H1 (cell line): ENCODE measurements around the gene NDUFA8. TPM values are rescaled to one million over a fixed set of nuclear protein-coding genes. Genes with fewer than 3 reads are reported as not detected.

Experiments used
- CTCF ChIA-PET: fragments of 300-600 bp; sonication (Branson Sonifier 250); formaldehyde crosslinking; loops from one replicate; lab custom pipeline; 2021; ENCODE audit not compliant: partially characterized antibody; lab: Charles Lee
- POLR2A ChIA-PET: fragments of 300-600 bp; sonication (Branson Sonifier 250); formaldehyde crosslinking; loops from one replicate; lab custom pipeline; 2021; ENCODE audit warnings: inconsistent platforms; ENCODE audit not compliant: partially characterized antibody; lab: Charles Lee
- DNase-seq, 2 experiments: peaks; one replicate each; pipeline versions ENCODE4 v3.0.0 to v3.0.0-alpha.2; 2010 to 2022; ENCODE audit warnings: low spot score in 2 of 2, low read depth in 1 of 2, mixed read lengths in 1 of 2
- FAIRE-seq: peaks from 2 replicates; lab custom pipeline; 2011; peaks lifted over from hg19 to GRCh38; lab: Jason Lieb, UNC
- H2AFZ ChIP-seq: 2 replicates; pipeline ENCODE4 v1.8.1; 2012; ENCODE audit warnings: low read length, inconsistent platforms
- H2AK5ac ChIP-seq: 2 replicates; pipeline ENCODE4 v1.6.1; 2013; ENCODE audit warnings: low read depth, low read length
- H2BK120ac ChIP-seq: replicated peaks from 2 replicates; pipeline ENCODE3; 2013; ENCODE audit warnings: low read depth, low read length, inconsistent platforms
- H2BK12ac ChIP-seq: 2 replicates; pipeline ENCODE4 v1.6.1; 2013; ENCODE audit warnings: low read depth, low read length
- H2BK15ac ChIP-seq: 2 replicates; pipeline ENCODE4 v1.6.1; 2013; ENCODE audit warnings: low read length
- H2BK20ac ChIP-seq: 2 replicates; pipeline ENCODE4 v1.6.1; 2013; ENCODE audit warnings: low read length
- H2BK5ac ChIP-seq: 2 replicates; pipeline ENCODE4 v1.6.1; 2013; ENCODE audit warnings: low read depth, low read length
- H3K14ac ChIP-seq: 2 replicates; pipeline ENCODE4 v1.6.1; 2013; ENCODE audit warnings: inconsistent platforms; ENCODE audit not compliant: insufficient read length
- H3K18ac ChIP-seq: 2 replicates; pipeline ENCODE4 v1.6.1; 2013; ENCODE audit warnings: low read length; ENCODE audit errors: extremely low read depth
- H3K23ac ChIP-seq: 2 replicates; pipeline ENCODE4 v1.6.1; 2013; ENCODE audit warnings: inconsistent platforms; ENCODE audit not compliant: insufficient read length
- H3K23me2 ChIP-seq: 2 replicates; pipeline ENCODE4 v1.6.1; 2013; ENCODE audit warnings: low read depth, low read length
- H3K27ac ChIP-seq: 2 replicates; pipeline ENCODE4 v1.6.1; 2011; ENCODE audit warnings: low read depth, low read length, inconsistent platforms
- H3K27me3 ChIP-seq, 4 experiments: replicated peaks in 1 of 4; 1 replicate in 1 of 4; 2 replicates in 3 of 4; pipeline versions ENCODE4 v1.6.1 to v1.8.1; 2011 to 2013; ENCODE audit warnings: low read length in 3 of 4, mild to moderate bottlenecking in 3 of 4, inconsistent platforms in 2 of 4, mixed read lengths in 2 of 4, moderate library complexity in 1 of 4; ENCODE audit not compliant: control insufficient read depth in 3 of 4, insufficient read depth in 3 of 4; ENCODE audit errors: extremely low read depth in 1 of 4
- H3K36me3 ChIP-seq, 4 experiments: 2 replicates each; pipeline versions ENCODE4 v1.6.1 to v1.8.1; 2011 to 2013; ENCODE audit warnings: mild to moderate bottlenecking in 4 of 4, low read length in 3 of 4, moderate library complexity in 2 of 4, control low read depth in 1 of 4, inconsistent platforms in 1 of 4; ENCODE audit not compliant: insufficient read depth in 4 of 4, control insufficient read depth in 2 of 4
- H3K4ac ChIP-seq: replicated peaks from 2 replicates; pipeline ENCODE3; 2013; ENCODE audit warnings: low read length, low read depth, mixed read lengths, inconsistent platforms; ENCODE audit not compliant: insufficient read length
- H3K4me1 ChIP-seq, 4 experiments: replicated peaks in 1 of 4; 1 replicate in 1 of 4; 2 replicates in 3 of 4; pipeline versions ENCODE4 v1.6.1 to v1.8.1; 2011 to 2013; ENCODE audit warnings: low read length in 3 of 4, inconsistent platforms in 2 of 4, mixed read lengths in 1 of 4; ENCODE audit not compliant: insufficient read depth in 4 of 4, control insufficient read depth in 3 of 4
- H3K4me2 ChIP-seq, 2 experiments: 2 replicates each; pipeline versions ENCODE4 v1.6.1 to v1.8.1; 2011 to 2013; ENCODE audit warnings: low read depth in 2 of 2, low read length in 2 of 2, control low read depth in 1 of 2, inconsistent platforms in 1 of 2, mild to moderate bottlenecking in 1 of 2; ENCODE audit not compliant: insufficient read depth in 1 of 2
- H3K4me3 ChIP-seq, 4 experiments: fragments of 200-600, 300-600 bp in 1 of 4; sonication (generic), shearing (Covaris generic), sonication (Bioruptor Twin) in 1 of 4; 2 replicates each; pipeline versions ENCODE4 v1.5.1 to v1.8.1; 2011 to 2016; ENCODE audit warnings: low read length in 4 of 4, low read depth in 3 of 4, control low read depth in 2 of 4, inconsistent platforms in 2 of 4, mild to moderate bottlenecking in 2 of 4, mixed read lengths in 1 of 4, moderate library complexity in 1 of 4; ENCODE audit not compliant: insufficient read depth in 2 of 4; ENCODE audit errors: extremely low read depth in 1 of 4
- H3K56ac ChIP-seq: replicated peaks from 2 replicates; pipeline ENCODE3; 2013; ENCODE audit warnings: low read depth, mild to moderate bottlenecking, mixed read lengths, low read length, inconsistent platforms; ENCODE audit not compliant: insufficient read length
- H3K79me1 ChIP-seq: 2 replicates; pipeline ENCODE4 v1.6.1; 2013; ENCODE audit warnings: low read depth, low read length, control low read depth
- H3K79me2 ChIP-seq, 2 experiments: 2 replicates each; pipeline versions ENCODE4 v1.6.1 to v1.8.1; 2012 to 2013; ENCODE audit warnings: low read length in 2 of 2, mild to moderate bottlenecking in 2 of 2, inconsistent platforms in 1 of 2; ENCODE audit not compliant: insufficient read depth in 2 of 2, control insufficient read depth in 1 of 2
- H3K9ac ChIP-seq, 4 experiments: replicated peaks in 1 of 4; 1 replicate in 1 of 4; 2 replicates in 3 of 4; pipeline versions ENCODE4 v1.6.1 to v1.8.1; 2011 to 2013; ENCODE audit warnings: low read depth in 3 of 4, low read length in 3 of 4, control low read depth in 2 of 4, mild to moderate bottlenecking in 2 of 4, moderate library complexity in 2 of 4, inconsistent platforms in 1 of 4; ENCODE audit errors: extremely low read depth in 1 of 4
- H3K9me3 ChIP-seq, 2 experiments: 2 replicates each; pipeline versions ENCODE4 v1.6.1 to v1.8.1; 2012 to 2013; ENCODE audit warnings: mild to moderate bottlenecking in 2 of 2, moderate library complexity in 2 of 2, control low read depth in 1 of 2, inconsistent platforms in 1 of 2, low read depth in 1 of 2, low read length in 1 of 2, mixed read lengths in 1 of 2; ENCODE audit not compliant: insufficient read depth in 2 of 2
- H4K20me1 ChIP-seq, 2 experiments: replicated peaks in 1 of 2; 2 replicates each; pipeline versions ENCODE3 to v1.8.1; 2011 to 2013; ENCODE audit warnings: inconsistent platforms in 2 of 2, low read length in 2 of 2, mild to moderate bottlenecking in 1 of 2; ENCODE audit not compliant: insufficient read depth in 2 of 2, control insufficient read depth in 1 of 2
- H4K5ac ChIP-seq: 2 replicates; pipeline ENCODE4 v1.6.1; 2013; ENCODE audit warnings: low read length, low read depth, mixed read lengths, inconsistent platforms; ENCODE audit not compliant: insufficient read length
- H4K8ac ChIP-seq: 2 replicates; pipeline ENCODE4 v1.8.0; 2013; ENCODE audit warnings: mild to moderate bottlenecking, moderate library complexity, low read length, inconsistent platforms; ENCODE audit not compliant: insufficient read depth; ENCODE audit errors: extremely low read depth
- H4K91ac ChIP-seq: replicated peaks from 2 replicates; pipeline ENCODE3; 2013; ENCODE audit warnings: low read length, mixed read lengths, inconsistent platforms; ENCODE audit not compliant: insufficient read length
- CBX5 ChIP-seq: fragments of 300-800, 300-1000 bp; sonication (generic); IDR thresholded peaks from 2 replicates; pipeline ENCODE4 v1.7.1; 2016; ENCODE audit warnings: antibody characterized with exemption, low read length, low read depth
- GABPA ChIP-seq: IDR thresholded peaks from 2 replicates; pipeline ENCODE4 v1.6.1; 2011; ENCODE audit warnings: mild to moderate bottlenecking, low read length, moderate library complexity, borderline replicate concordance; ENCODE audit not compliant: insufficient read depth
- HDAC2 ChIP-seq, 2 experiments: fragments of 300-600 bp in 1 of 2; sonication (generic) in 1 of 2; IDR thresholded peaks; 2 replicates each; pipeline ENCODE4 v1.6.1; 2011 to 2012; ENCODE audit warnings: low read depth in 2 of 2, low read length in 2 of 2, mild to moderate bottlenecking in 2 of 2, moderate library complexity in 2 of 2, borderline replicate concordance in 1 of 2, inconsistent platforms in 1 of 2
- HDAC6 ChIP-seq: IDR thresholded peaks from one replicate; pipeline ENCODE4 v1.7.1; 2012; ENCODE audit warnings: low read depth, mild to moderate bottlenecking, inconsistent platforms, low read length, moderate library complexity
- JUN ChIP-seq: IDR thresholded peaks from 2 replicates; pipeline ENCODE4 v1.6.1; 2011; ENCODE audit warnings: low read depth, mild to moderate bottlenecking, improper control_type of control experiment, low read length
- JUND ChIP-seq: IDR thresholded peaks from 2 replicates; pipeline ENCODE4 v1.6.1; 2011; ENCODE audit warnings: mild to moderate bottlenecking, improper control_type of control experiment, low read length
- KDM4A ChIP-seq: IDR thresholded peaks from one replicate; pipeline ENCODE4 v1.7.1; 2012; ENCODE audit warnings: low read depth, mild to moderate bottlenecking, moderate library complexity, low read length, inconsistent platforms; ENCODE audit not compliant: severe bottlenecking
- PHF8 ChIP-seq: fragments of 200-600 bp; sonication (generic); conservative IDR thresholded peaks from 2 replicates; pipeline ENCODE4 v1.7.1; 2012; ENCODE audit warnings: low read depth, mild to moderate bottlenecking, inconsistent platforms, low read length, moderate library complexity
- POLR2AphosphoS5 ChIP-seq: IDR thresholded peaks from 2 replicates; pipeline ENCODE4 v1.6.1; 2011; ENCODE audit warnings: low read depth, low read length
- RBBP5 ChIP-seq: IDR thresholded peaks from 2 replicates; pipeline ENCODE4 v1.7.1; 2012; ENCODE audit warnings: low read depth, mild to moderate bottlenecking, inconsistent platforms, low read length, moderate library complexity, borderline replicate concordance
- SAP30 ChIP-seq: fragments of 300-600 bp; sonication (generic); IDR thresholded peaks from 2 replicates; pipeline ENCODE4 v1.7.1; 2012; ENCODE audit warnings: low read length, moderate library complexity, mild to moderate bottlenecking, inconsistent platforms; ENCODE audit not compliant: insufficient read depth, insufficient replicate concordance
- SRF ChIP-seq: IDR thresholded peaks from 2 replicates; pipeline ENCODE4 v1.6.1; 2011; ENCODE audit warnings: mild to moderate bottlenecking, low read depth, low read length, moderate library complexity
- TBP ChIP-seq: IDR thresholded peaks from 2 replicates; pipeline ENCODE4 v1.6.1; 2011; ENCODE audit warnings: low read depth, low read length, improper control_type of control experiment
- ZNF274 ChIP-seq: IDR thresholded peaks from 2 replicates; pipeline ENCODE4 v1.7.0; 2012; ENCODE audit warnings: low read length, borderline replicate concordance; ENCODE audit errors: extremely low read depth
- WGBS, 2 experiments: shearing (Covaris generic) in 1 of 2; methylation state at CpG; one replicate each; pipeline versions ENCODE4 v1.1.6 to v1.1.7; 2013 to 2015; ENCODE audit warnings: low lambda C conversion rate in 2 of 2, mixed read lengths in 2 of 2, inconsistent platforms in 1 of 2, low coverage in 1 of 2, missing lambda C conversion rate in 1 of 2; ENCODE audit not compliant: insufficient replicate concordance in 2 of 2, insufficient coverage in 1 of 2, insufficient read length in 1 of 2; ENCODE audit errors: extremely low coverage in 1 of 2, missing lambda C conversion rate in 1 of 2; 5-methylcytosine and 5-hydroxymethylcytosine counted together
- polyA plus RNA-seq, 7 experiments: library from polyadenylated mRNA; depleted of rRNA in 3 of 7; stranded (reverse) in 5 of 7; unstranded in 2 of 7; fragments of >200 nt in 5 of 7; fragments of 200-250 nt in 2 of 7; gene quantifications; 1 replicate in 5 of 7; 2 replicates in 1 of 7; 4 replicates in 1 of 7; pipeline versions ENCODE4 v1.2.1 to v1.2.3, GENCODE V29; 2011 to 2013; ENCODE audit warnings: missing spikeins in 2 of 7, mixed read lengths in 2 of 7
- total RNA-seq: library from RNA; stranded (reverse); fragmentation: NEBNext Ultra II Directional; extraction: Animal tissue kit (Norgen Biotek cat#: 25700); gene quantifications from 2 replicates; pipeline ENCODE4 v1.2.1, GENCODE V29; 2021

The NDUFA8 gene
- total and polyA plus RNA-seq, 2 of the 8 experiments (the other 6 are each of a cell fraction or from before 2014, with no cell fraction given) = 61.0 to 73.8 TPM

DNA sequence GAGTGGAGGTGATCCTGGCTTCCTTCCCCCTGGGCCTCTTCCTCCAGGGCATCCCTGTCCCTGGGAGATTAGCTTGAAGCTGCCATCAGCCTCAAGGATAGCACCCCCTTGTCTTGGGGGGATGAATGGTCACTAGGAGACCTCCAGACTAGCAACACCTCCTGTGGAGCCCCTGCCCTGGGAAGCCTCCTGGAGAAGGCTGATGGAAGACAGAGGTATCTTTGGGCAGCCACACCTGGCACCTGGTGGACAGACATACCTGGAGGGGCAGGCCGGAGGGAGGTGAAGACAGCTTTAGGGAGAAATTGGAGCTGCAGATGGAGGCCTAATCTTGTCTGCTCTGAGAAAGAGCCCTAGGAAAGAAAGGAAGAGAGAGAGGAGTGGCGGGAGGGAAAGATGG is 57.4 kb downstream of the NDUFA8 start:
- Histone ChIP-seq H2BK20ac (no peak overlapping the region), H3K9me3 (no peaks in the 10 kb centered on the region), H2AK5ac (no peak overlapping the region), H3K14ac (no peak overlapping the region), H2BK120ac (no peak overlapping the region), H4K91ac (no peak overlapping the region), H3K23ac (no peak overlapping the region), H2BK5ac (no peak overlapping the region), H2BK15ac (no peak overlapping the region), H3K18ac (no peak overlapping the region), H3K27ac (no peak overlapping the region), H3K4me3 (no peak overlapping the region), H3K27me3 (peaks cover 0 to 2% (median under 1%) of the 10 kb centered on the region in 4 experiments; a peak in 3 of 7 replicates), H2AFZ (no peak overlapping the region), H4K8ac (no peak overlapping the region), H2BK12ac (no peak overlapping the region), H3K4me1 (no peaks in the 10 kb centered on the region), H3K79me1 (no peaks in the 10 kb centered on the region), H4K5ac (no peak overlapping the region), H3K23me2 (no peaks in the 10 kb centered on the region; the same call in 1 of the 2 replicates), H3K36me3 (no peaks in the 10 kb centered on the region), H3K56ac (no peak overlapping the region), H3K9ac (no peak overlapping the region), H3K4me2 (no peak overlapping the region), H3K4ac (no peak overlapping the region), H3K79me2 (no peaks in the 10 kb centered on the region), H4K20me1 (no peaks in the 10 kb centered on the region)
- POLR2A ChIA-PET = interaction anchor here (1.4 kb wide), 1 partner anchor 14 kb away, joined by 4 read pairs; no protein-coding TSS in a partner anchor
- DNase-seq = no peak
- no peak for FAIRE-seq
- WGBS, 2 experiments = 84% methylated on average over 2 of the region's 2 CpGs; no CpG with 5 or more reads in 1 of the 2 experiments
- CTCF ChIA-PET = interaction anchor here (0.7 to 4.3 kb wide), 9 partner anchors 19 to 276 kb away, joined by 3 to 126 read pairs (median 4); no protein-coding TSS in a partner anchor
- TF ChIP-seq SAP30 (no peak), CBX5 (no peak), RBBP5 (no peak), HDAC2 (IDR thresholded peaks at IDR 0.05; ENCODE audit: borderline replicate concordance in 1 of 2, low read depth in 2 of 2, low read length in 2 of 2) (no peak), JUN (no peak), SRF (no peak), HDAC6 (no peak), POLR2AphosphoS5 (no peak), JUND (no peak), ZNF274 (no peak), GABPA (no peak), PHF8 (no peak), TBP (no peak), KDM4A (no peak)
